Activated CD4-positive, alpha-beta T cell treated with anti-CD3 and anti-CD28 coated beads, Interleukin-2, amount 10 ng/mL, durations not matched to agents 24 days and 14 days (primary cell): Measurements from ENCODE around the gene MAPK6. TPM values are rescaled to one million over a fixed set of nuclear protein-coding genes. Genes with fewer than 3 reads are reported as not detected.

Experiments used
- DNase-seq: peaks from one replicate; pipeline ENCODE4 v3.0.0; 2022
- H3K27ac Mint-ChIP-seq: one replicate; pipeline ENCODE4 v1.8.0; 2022; ENCODE audit warnings: mild to moderate bottlenecking, mixed read lengths
- H3K27me3 Mint-ChIP-seq: one replicate; pipeline ENCODE4 v1.8.0; 2022; ENCODE audit warnings: mixed read lengths
- H3K36me3 Mint-ChIP-seq: one replicate; pipeline ENCODE4 v1.8.0; 2022; ENCODE audit warnings: low read depth, mild to moderate bottlenecking, mixed read lengths
- H3K4me1 Mint-ChIP-seq: one replicate; pipeline ENCODE4 v1.8.0; 2021; ENCODE audit warnings: mixed read lengths
- H3K4me3 Mint-ChIP-seq: one replicate; pipeline ENCODE4 v1.8.0; 2022; ENCODE audit warnings: mild to moderate bottlenecking, moderate library complexity, mixed read lengths
- H3K9me3 Mint-ChIP-seq: one replicate; pipeline ENCODE4 v1.8.0; 2021; ENCODE audit warnings: mixed read lengths
- intact Hi-C: fragments of 100-400 bp; cut with micrococcal nuclease; formaldehyde crosslinking; loops from one replicate; pipeline ENCODE4 v1.15.1; 2023
- total RNA-seq: library from RNA; stranded (reverse); gene quantifications from 2 replicates; pipeline ENCODE4 v1.2.3, GENCODE V29; 2022

The MAPK6 gene
- total RNA-seq, 1 donor from 2014 or later = 60.9 TPM

DNA sequence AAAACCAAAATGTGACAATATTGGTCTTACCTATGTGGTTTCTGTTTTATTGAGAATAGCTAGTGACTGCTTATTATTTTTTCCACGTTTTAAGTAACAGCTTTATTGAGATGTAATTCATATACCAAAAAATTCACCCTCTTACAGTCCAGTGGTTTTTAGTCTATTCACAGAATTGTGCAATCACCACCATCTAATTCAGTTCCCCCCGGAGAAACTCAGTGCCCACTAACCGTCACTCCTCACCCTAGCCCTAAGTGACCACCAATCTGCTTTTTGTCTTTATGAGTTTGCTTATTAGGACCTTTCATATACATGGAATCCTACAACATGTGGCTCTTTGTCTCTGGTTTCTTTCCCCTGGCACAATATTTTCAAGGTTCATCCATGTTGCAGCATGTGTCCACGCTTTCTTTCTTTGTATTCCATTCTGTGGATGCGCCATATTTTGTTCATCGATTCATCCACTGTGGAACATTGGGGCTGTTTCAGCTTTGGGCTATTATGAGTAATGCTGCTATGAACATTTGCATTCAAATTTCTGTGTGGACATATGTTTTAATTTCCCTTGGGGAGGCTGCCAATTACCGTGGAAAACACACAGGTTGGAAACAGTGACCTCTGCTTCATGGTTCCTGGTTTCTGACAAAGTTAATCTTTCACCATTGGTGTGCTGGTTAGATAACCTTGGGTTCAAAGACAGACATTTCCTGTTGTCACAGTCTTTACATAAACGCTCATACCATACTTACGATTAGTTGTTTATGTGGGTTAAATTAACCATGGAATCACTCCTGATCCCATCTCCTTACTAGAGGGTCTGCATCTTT is 96.8 kb downstream of the MAPK6 start:
- no peak overlapping the region for H3K4me3 Mint-ChIP-seq
- H3K9me3 Mint-ChIP-seq = no peaks in the 10 kb centered on the region
- H3K36me3 Mint-ChIP-seq = no peaks in the 10 kb centered on the region
- no peak for DNase-seq
- H3K27ac Mint-ChIP-seq = no peak overlapping the region
- H3K4me1 Mint-ChIP-seq = peaks cover 4% of the 10 kb centered on the region
- intact Hi-C loops = no loop called here
- H3K27me3 Mint-ChIP-seq = peaks cover 22% of the 10 kb centered on the region

Other genes with a start within 250 kb of the MAPK6 start
- gene TMOD3, start 189.6 kb upstream of the MAPK6 start, total RNA-seq = 60.8 and 66.6 TPM in 2 replicates
- gene LEO1, start 47.4 kb upstream of the MAPK6 start, total RNA-seq = 35.0 and 35.7 TPM in 2 replicates
- gene BCL2L10, start 93.6 kb downstream of the MAPK6 start, total RNA-seq = not detected in 2 replicates
- 19.5 and 21.5 TPM in 2 replicates for gene GNB5, start 172.2 kb downstream of the MAPK6 start, total RNA-seq